SU-DHL-6 (cell line): ENCODE data around the gene ATP13A3.

Source experiments
- H2AFZ ChIP-seq: fragments of 200-600 bp; sonication (generic); 2 replicates; pipeline ENCODE4 v1.6.1; 2014; ENCODE audit warnings: low read depth, mild to moderate bottlenecking, moderate library complexity, mixed read lengths, antibody characterized with exemption, low read length; ENCODE audit not compliant: severe bottlenecking
- H3F3A ChIP-seq: fragments of 200-600 bp; shearing (Covaris generic); 2 replicates; pipeline ENCODE4 v1.6.0; 2016; ENCODE audit warnings: antibody characterized with exemption, mild to moderate bottlenecking; ENCODE audit not compliant: insufficient read depth
- H3K27ac ChIP-seq: fragments of 200-600 bp; sonication (generic); 2 replicates; pipeline ENCODE4 v1.5.1; 2016; ENCODE audit warnings: low read depth, mild to moderate bottlenecking, low read length, moderate library complexity, mixed read lengths
- H3K27me3 ChIP-seq: fragments of 200-600 bp; sonication (generic), shearing (Covaris generic); 2 replicates; pipeline ENCODE4 v1.6.0; 2014; ENCODE audit warnings: mild to moderate bottlenecking, low read length
- H3K36me3 ChIP-seq: fragments of 200-600 bp; sonication (generic); 2 replicates; pipeline ENCODE4 v1.6.1; 2014; ENCODE audit warnings: mild to moderate bottlenecking, low read length, mixed read lengths
- H3K4me2 ChIP-seq: fragments of 300-600, 200-600 bp; shearing (Covaris generic), sonication (generic); 2 replicates; pipeline ENCODE4 v1.6.0; 2014; ENCODE audit warnings: low read length, low read depth, mild to moderate bottlenecking; ENCODE audit not compliant: poor library complexity, severe bottlenecking
- H3K4me3 ChIP-seq: fragments of 200-600 bp; sonication (generic); 2 replicates; pipeline ENCODE4 v1.5.1; 2014; ENCODE audit warnings: antibody characterized with exemption, low read length, mild to moderate bottlenecking, mixed read lengths; ENCODE audit not compliant: insufficient read depth, poor library complexity, severe bottlenecking
- H3K79me2 ChIP-seq: fragments of 200-600 bp; sonication (generic); 2 replicates; pipeline ENCODE4 v1.6.1; 2014; ENCODE audit warnings: mild to moderate bottlenecking, low read length, moderate library complexity; ENCODE audit not compliant: insufficient read depth
- H3K9ac ChIP-seq: fragments of 200-600 bp; sonication (generic); 2 replicates; pipeline ENCODE4 v1.7.0; 2014; ENCODE audit warnings: mild to moderate bottlenecking, low read length
- H3K9me2 ChIP-seq: fragments of 200-600 bp; sonication (generic); replicated peaks from 2 replicates; pipeline ENCODE4 v1.6.1; 2014; ENCODE audit warnings: low read length; ENCODE audit not compliant: insufficient read depth
- H3K9me3 ChIP-seq: fragments of 200-600 bp; sonication (generic); 2 replicates; pipeline ENCODE4 v1.6.1; 2014; ENCODE audit warnings: low read length, mixed read lengths; ENCODE audit not compliant: insufficient read depth
- H4K20me1 ChIP-seq: fragments of 200-600 bp; sonication (generic); 2 replicates; pipeline ENCODE4 v1.6.1; 2014; ENCODE audit warnings: low read depth, mild to moderate bottlenecking, antibody characterized with exemption, low read length, moderate library complexity, mixed read lengths
- CTCF ChIP-seq: fragments of 200-600 bp; sonication (generic); IDR thresholded peaks from one replicate; pipeline ENCODE4 v1.5.1; 2017; ENCODE audit warnings: antibody characterized with exemption, mild to moderate bottlenecking, low read length, moderate library complexity; ENCODE audit not compliant: insufficient read depth, poor library complexity, severe bottlenecking
- EZH2phosphoT487 ChIP-seq: fragments of 200-600 bp; sonication (generic), shearing (Covaris generic); conservative IDR thresholded peaks from 2 replicates; pipeline ENCODE4 v1.6.1; 2018; ENCODE audit warnings: mild to moderate bottlenecking, antibody characterized with exemption, low read length, moderate library complexity, mixed read lengths

The ATP13A3 gene

DNA sequence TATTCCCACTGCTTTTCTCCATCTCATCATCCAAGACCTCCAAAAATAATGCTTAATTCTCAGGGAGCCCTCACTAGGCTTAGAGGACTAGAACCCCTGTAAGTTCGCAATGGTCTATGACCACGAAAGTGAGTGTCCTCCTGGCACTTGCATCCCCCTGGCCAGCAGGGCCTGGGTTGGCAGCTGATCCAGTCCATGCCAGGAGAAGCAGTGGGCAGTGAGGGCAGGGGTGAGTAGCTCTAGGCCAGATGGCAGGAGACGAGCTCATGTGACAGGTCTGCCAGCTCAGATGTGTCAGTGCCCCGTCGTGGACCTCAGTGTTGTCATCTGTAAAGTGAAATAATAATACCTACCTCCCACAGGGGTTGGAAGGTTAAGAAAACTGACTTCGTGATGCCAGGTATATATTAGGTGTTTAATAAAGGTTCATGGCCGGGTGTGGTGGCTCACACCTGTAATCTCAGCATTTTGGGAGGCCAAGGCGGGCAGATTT lies 98.8 kb downstream of the ATP13A3 start:
- H4K20me1 ChIP-seq: no peaks in the 10 kb centered on the region
- H3K9me2 ChIP-seq: no peaks in the 10 kb centered on the region
- H2AFZ ChIP-seq: no peak overlapping the region
- no peak overlapping the region for H3K27ac ChIP-seq
- H3K36me3 ChIP-seq: no peaks in the 10 kb centered on the region
- no peak for TF ChIP-seq EZH2phosphoT487
- no peak for TF ChIP-seq CTCF
- no peaks in the 10 kb centered on the region for H3K27me3 ChIP-seq
- no peaks in the 10 kb centered on the region for H3F3A ChIP-seq
- H3K79me2 ChIP-seq: no peaks in the 10 kb centered on the region
- no peak overlapping the region for H3K4me2 ChIP-seq
- no peak overlapping the region for H3K9ac ChIP-seq
- no peak overlapping the region for H3K4me3 ChIP-seq
- 0 out of 2 replicates have a peak, but pooled peaks cover 3% of the 10 kb centered on the region for H3K9me3 ChIP-seq

DNA sequence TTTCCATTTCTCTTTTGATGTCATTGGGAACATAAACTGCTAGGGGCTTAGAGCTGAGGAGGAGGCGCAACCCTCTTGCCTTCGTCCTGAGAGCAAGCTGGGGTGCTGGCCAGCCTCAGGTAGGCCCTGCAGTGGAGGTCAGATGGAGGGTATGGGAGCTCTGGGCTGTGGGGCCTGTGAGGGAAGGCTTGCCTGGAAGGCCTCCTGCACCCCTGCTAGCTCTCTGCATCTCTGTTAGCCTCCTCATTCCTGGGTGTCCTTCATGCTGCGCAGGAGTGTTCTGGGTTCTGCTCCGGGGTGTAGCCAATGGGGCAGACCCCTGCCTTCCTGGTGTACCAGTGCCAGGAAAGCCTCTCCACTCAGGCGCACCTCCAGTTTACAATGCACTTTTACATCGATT lies 99.5 kb downstream of the ATP13A3 start:
- no peaks in the 10 kb centered on the region for H3K27me3 ChIP-seq
- no peak overlapping the region for H2AFZ ChIP-seq
- H3K9ac ChIP-seq: no peak overlapping the region
- no peak overlapping the region for H3K4me2 ChIP-seq
- no peaks in the 10 kb centered on the region for H3K79me2 ChIP-seq
- no peaks in the 10 kb centered on the region for H4K20me1 ChIP-seq
- no peak overlapping the region for H3K4me3 ChIP-seq
- no peaks in the 10 kb centered on the region for H3K36me3 ChIP-seq
- no peaks in the 10 kb centered on the region for H3F3A ChIP-seq
- no peak overlapping the region for H3K27ac ChIP-seq
- 0 out of 2 replicates have a peak, but pooled peaks cover 3% of the 10 kb centered on the region for H3K9me3 ChIP-seq
- TF ChIP-seq CTCF (no peak), EZH2phosphoT487 (no peak)
- no peaks in the 10 kb centered on the region for H3K9me2 ChIP-seq

GRCh38 chr3:194386648-194387047 lies 100.2 kb downstream of the ATP13A3 start:
- no peak overlapping the region for H3K4me3 ChIP-seq
- no peaks in the 10 kb centered on the region for H3K9me2 ChIP-seq
- no peak overlapping the region for H3K4me2 ChIP-seq
- H2AFZ ChIP-seq: no peak overlapping the region
- no peaks in the 10 kb centered on the region for H3F3A ChIP-seq
- no peak for TF ChIP-seq CTCF
- no peak for TF ChIP-seq EZH2phosphoT487
- H3K79me2 ChIP-seq: no peaks in the 10 kb centered on the region
- H3K27me3 ChIP-seq: no peaks in the 10 kb centered on the region
- no peaks in the 10 kb centered on the region for H4K20me1 ChIP-seq
- no peaks in the 10 kb centered on the region for H3K36me3 ChIP-seq
- H3K9me3 ChIP-seq: 0 out of 2 replicates have a peak, but pooled peaks cover 3% of the 10 kb centered on the region
- no peak overlapping the region for H3K9ac ChIP-seq
- H3K27ac ChIP-seq: no peak overlapping the region

- no peak overlapping the region for H3K27ac ChIP-seq
- H3K4me2 ChIP-seq: no peak overlapping the region
- TF ChIP-seq EZH2phosphoT487: no peak
- TF ChIP-seq CTCF: no peak
- H4K20me1 ChIP-seq: no peaks in the 10 kb centered on the region
- no peaks in the 10 kb centered on the region for H3K27me3 ChIP-seq
- H3K79me2 ChIP-seq: no peaks in the 10 kb centered on the region
- H3K9ac ChIP-seq: no peak overlapping the region
- H3K9me3 ChIP-seq: 0 out of 2 replicates have a peak, but pooled peaks cover 3% of the 10 kb centered on the region
- no peak overlapping the region for H2AFZ ChIP-seq
- H3K36me3 ChIP-seq: no peaks in the 10 kb centered on the region
- no peaks in the 10 kb centered on the region for H3F3A ChIP-seq
- H3K9me2 ChIP-seq: no peaks in the 10 kb centered on the region
- no peak overlapping the region for H3K4me3 ChIP-seq
Measured at GRCh38 chr3:194386066-194386465, 100.7 kb downstream of the ATP13A3 start.
